HepG2 (cell line): ENCODE measurements around the gene TUBA4A. TPM values are rescaled to one million over a fixed set of nuclear protein-coding genes. Genes with fewer than 3 reads are reported as not detected.
A peak's percentile ranks its signal among the peaks of the same experiment; 100 is the strongest.

Experiments used
- AGO2 ChIP-seq: fragments of 200-400 bp; formaldehyde crosslinking; optimal IDR thresholded peaks from 2 replicates; pipeline ENCODE3; 2017; ENCODE audit warnings: mild to moderate bottlenecking, low read depth, low read length, moderate library complexity
- ASH2L ChIP-seq: fragments of 300-600, 200-600 bp; sonication (generic); IDR thresholded peaks from 2 replicates; pipeline ENCODE4 v1.7.0; 2017; ENCODE audit warnings: low read depth, mild to moderate bottlenecking, moderate library complexity, mixed read lengths, low read length; ENCODE audit not compliant: insufficient read length
- HINFP ChIP-seq: sonication (generic); formaldehyde crosslinking; IDR thresholded peaks from 2 replicates; pipeline ENCODE4 v1.4.0; 2020; ENCODE audit warnings: low read depth, mild to moderate bottlenecking, missing genetic modification reagents
- KMT2B ChIP-seq: IDR thresholded peaks from 2 replicates; pipeline ENCODE4 v1.6.1; 2016; ENCODE audit warnings: missing genetic modification reagents, missing compliant biosample characterization
- NR2F1 ChIP-seq, 2 experiments: fragments of 450-650 bp in 1 of 2; formaldehyde crosslinking in 1 of 2; IDR thresholded peaks; 2 replicates each; pipeline versions ENCODE4 v1.5.0 to v1.6.1; 2016 to 2020; ENCODE audit warnings: mild to moderate bottlenecking in 1 of 2, missing compliant biosample characterization in 1 of 2, missing genetic modification reagents in 1 of 2, moderate library complexity in 1 of 2
- PLRG1 ChIP-seq: fragments of 450-650 bp; conservative IDR thresholded peaks from 2 replicates; pipeline ENCODE4 v1.6.1; 2016
- PRMT3 ChIP-seq: sonication (generic); formaldehyde crosslinking; IDR thresholded peaks from 2 replicates; pipeline ENCODE4 v1.8.1; 2022; ENCODE audit warnings: low read depth, mild to moderate bottlenecking, moderate library complexity, missing genetic modification reagents, borderline replicate concordance
- SIN3A ChIP-seq: IDR thresholded peaks from 2 replicates; pipeline ENCODE4 v1.6.1; 2011; ENCODE audit warnings: low read depth, mild to moderate bottlenecking, control low read depth, low read length, borderline replicate concordance
- TEF ChIP-seq: sonication (generic); formaldehyde crosslinking; IDR thresholded peaks from 2 replicates; pipeline ENCODE4 v1.5.0; 2020; ENCODE audit warnings: missing genetic modification reagents
- ZIK1 ChIP-seq: sonication (generic); formaldehyde crosslinking; IDR thresholded peaks from 2 replicates; pipeline ENCODE4 v1.5.0; 2020; ENCODE audit warnings: mild to moderate bottlenecking, low read depth, missing genetic modification reagents, borderline replicate concordance
- ZNF253 ChIP-seq: sonication (generic); formaldehyde crosslinking; IDR thresholded peaks from 2 replicates; pipeline ENCODE4 v1.8.0; 2022; ENCODE audit warnings: mild to moderate bottlenecking, missing genetic modification reagents, borderline replicate concordance
- ZNF33B ChIP-seq: sonication (generic); formaldehyde crosslinking; IDR thresholded peaks from 2 replicates; pipeline ENCODE4 v1.5.1; 2020; ENCODE audit warnings: mild to moderate bottlenecking, missing genetic modification reagents
- ZNF598 ChIP-seq: sonication (generic); formaldehyde crosslinking; IDR thresholded peaks from 2 replicates; pipeline ENCODE4 v1.5.1; 2020; ENCODE audit warnings: mild to moderate bottlenecking, missing genetic modification reagents, borderline replicate concordance
- polyA plus RNA-seq, 8 experiments: library from polyadenylated mRNA; depleted of rRNA in 3 of 8; stranded (reverse) in 7 of 8; unstranded in 1 of 8; fragments of >200 nt; fragmentation: Illumina TruSeq in 4 of 8; extraction: Trizol in 4 of 8; gene quantifications; 2 replicates each; pipeline versions ENCODE4 v1.2.1 to v1.2.3, GENCODE V29; 2011 to 2016; ENCODE audit warnings: low read depth in 4 of 8, missing spikeins in 1 of 8, mixed read lengths in 1 of 8; ENCODE audit not compliant: insufficient read depth in 1 of 8
- total RNA-seq, 5 experiments: library from RNA; depleted of rRNA; stranded (reverse); fragments of >200 nt; fragmentation: Illumina TruSeq; extraction: Trizol; gene quantifications; 2 replicates each; pipeline ENCODE4 v1.2.3, GENCODE V29; 2016; ENCODE audit warnings: low read depth in 1 of 5
- TF ChIP-seq, protein P1 (sequence below): IDR thresholded peaks from 2 replicates; pipeline ENCODE4 v1.4.0; 2020; ENCODE audit warnings: mild to moderate bottlenecking, missing genetic modification reagents
- TF ChIP-seq, protein P2 (sequence below): sonication (generic); formaldehyde crosslinking; IDR thresholded peaks from 2 replicates; pipeline ENCODE4 v1.8.0; 2022; ENCODE audit warnings: missing genetic modification reagents, mild to moderate bottlenecking, moderate library complexity, borderline replicate concordance
- TF ChIP-seq, protein P3 (sequence below): IDR thresholded peaks from 2 replicates; pipeline ENCODE4 v1.6.1; 2016; ENCODE audit warnings: low read depth, borderline replicate concordance
- TF ChIP-seq, protein P4 (sequence below): sonication (generic); formaldehyde crosslinking; IDR thresholded peaks from 2 replicates; pipeline ENCODE4 v1.5.1; 2020; ENCODE audit warnings: mild to moderate bottlenecking, moderate library complexity, missing genetic modification reagents

The TUBA4A gene
- total and polyA plus RNA-seq, 2 of the 13 experiments (the other 11 are each of a cell fraction or from before 2014, with no cell fraction given), result 1.3 to 12.7 TPM

GRCh38 chr2:219207884-219208740 lies 45.6 kb downstream of the TUBA4A start (continued):
- peak; percentile 53 to 72; a peak in 3 of 4 replicates for TF ChIP-seq NR2F1 (CRISPR knock-in tag; IDR thresholded peaks at IDR 0.05)
- no peak for TF ChIP-seq TEF
- TF ChIP-seq, protein P1, sequence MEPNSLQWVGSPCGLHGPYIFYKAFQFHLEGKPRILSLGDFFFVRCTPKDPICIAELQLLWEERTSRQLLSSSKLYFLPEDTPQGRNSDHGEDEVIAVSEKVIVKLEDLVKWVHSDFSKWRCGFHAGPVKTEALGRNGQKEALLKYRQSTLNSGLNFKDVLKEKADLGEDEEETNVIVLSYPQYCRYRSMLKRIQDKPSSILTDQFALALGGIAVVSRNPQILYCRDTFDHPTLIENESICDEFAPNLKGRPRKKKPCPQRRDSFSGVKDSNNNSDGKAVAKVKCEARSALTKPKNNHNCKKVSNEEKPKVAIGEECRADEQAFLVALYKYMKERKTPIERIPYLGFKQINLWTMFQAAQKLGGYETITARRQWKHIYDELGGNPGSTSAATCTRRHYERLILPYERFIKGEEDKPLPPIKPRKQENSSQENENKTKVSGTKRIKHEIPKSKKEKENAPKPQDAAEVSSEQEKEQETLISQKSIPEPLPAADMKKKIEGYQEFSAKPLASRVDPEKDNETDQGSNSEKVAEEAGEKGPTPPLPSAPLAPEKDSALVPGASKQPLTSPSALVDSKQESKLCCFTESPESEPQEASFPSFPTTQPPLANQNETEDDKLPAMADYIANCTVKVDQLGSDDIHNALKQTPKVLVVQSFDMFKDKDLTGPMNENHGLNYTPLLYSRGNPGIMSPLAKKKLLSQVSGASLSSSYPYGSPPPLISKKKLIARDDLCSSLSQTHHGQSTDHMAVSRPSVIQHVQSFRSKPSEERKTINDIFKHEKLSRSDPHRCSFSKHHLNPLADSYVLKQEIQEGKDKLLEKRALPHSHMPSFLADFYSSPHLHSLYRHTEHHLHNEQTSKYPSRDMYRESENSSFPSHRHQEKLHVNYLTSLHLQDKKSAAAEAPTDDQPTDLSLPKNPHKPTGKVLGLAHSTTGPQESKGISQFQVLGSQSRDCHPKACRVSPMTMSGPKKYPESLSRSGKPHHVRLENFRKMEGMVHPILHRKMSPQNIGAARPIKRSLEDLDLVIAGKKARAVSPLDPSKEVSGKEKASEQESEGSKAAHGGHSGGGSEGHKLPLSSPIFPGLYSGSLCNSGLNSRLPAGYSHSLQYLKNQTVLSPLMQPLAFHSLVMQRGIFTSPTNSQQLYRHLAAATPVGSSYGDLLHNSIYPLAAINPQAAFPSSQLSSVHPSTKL (CRISPR knock-in tag), result peak; percentile 88
- TF ChIP-seq AGO2, result no peak
- TF ChIP-seq KMT2B (CRISPR knock-in tag), result peak; percentile 49; the same call in 1 of the 2 replicates
- no peak for TF ChIP-seq ZNF598 (CRISPR knock-in tag)
- TF ChIP-seq PRMT3, result no peak
- peak; percentile 95 for TF ChIP-seq ASH2L
- TF ChIP-seq, protein P2, sequence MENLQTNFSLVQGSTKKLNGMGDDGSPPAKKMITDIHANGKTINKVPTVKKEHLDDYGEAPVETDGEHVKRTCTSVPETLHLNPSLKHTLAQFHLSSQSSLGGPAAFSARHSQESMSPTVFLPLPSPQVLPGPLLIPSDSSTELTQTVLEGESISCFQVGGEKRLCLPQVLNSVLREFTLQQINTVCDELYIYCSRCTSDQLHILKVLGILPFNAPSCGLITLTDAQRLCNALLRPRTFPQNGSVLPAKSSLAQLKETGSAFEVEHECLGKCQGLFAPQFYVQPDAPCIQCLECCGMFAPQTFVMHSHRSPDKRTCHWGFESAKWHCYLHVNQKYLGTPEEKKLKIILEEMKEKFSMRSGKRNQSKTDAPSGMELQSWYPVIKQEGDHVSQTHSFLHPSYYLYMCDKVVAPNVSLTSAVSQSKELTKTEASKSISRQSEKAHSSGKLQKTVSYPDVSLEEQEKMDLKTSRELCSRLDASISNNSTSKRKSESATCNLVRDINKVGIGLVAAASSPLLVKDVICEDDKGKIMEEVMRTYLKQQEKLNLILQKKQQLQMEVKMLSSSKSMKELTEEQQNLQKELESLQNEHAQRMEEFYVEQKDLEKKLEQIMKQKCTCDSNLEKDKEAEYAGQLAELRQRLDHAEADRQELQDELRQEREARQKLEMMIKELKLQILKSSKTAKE (CRISPR knock-in tag), result peak; percentile 45; the same call in 1 of the 2 replicates
- peak; percentile 44; the same call in 1 of the 2 replicates for TF ChIP-seq SIN3A
- no peak for TF ChIP-seq HINFP (CRISPR knock-in tag)
- TF ChIP-seq, protein P3, sequence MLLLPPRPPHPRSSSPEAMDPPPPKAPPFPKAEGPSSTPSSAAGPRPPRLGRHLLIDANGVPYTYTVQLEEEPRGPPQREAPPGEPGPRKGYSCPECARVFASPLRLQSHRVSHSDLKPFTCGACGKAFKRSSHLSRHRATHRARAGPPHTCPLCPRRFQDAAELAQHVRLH (CRISPR knock-in tag), result peak; percentile 61; the same call in 1 of the 2 replicates
- TF ChIP-seq ZNF253 (CRISPR knock-in tag), result no peak
- TF ChIP-seq, protein P4, sequence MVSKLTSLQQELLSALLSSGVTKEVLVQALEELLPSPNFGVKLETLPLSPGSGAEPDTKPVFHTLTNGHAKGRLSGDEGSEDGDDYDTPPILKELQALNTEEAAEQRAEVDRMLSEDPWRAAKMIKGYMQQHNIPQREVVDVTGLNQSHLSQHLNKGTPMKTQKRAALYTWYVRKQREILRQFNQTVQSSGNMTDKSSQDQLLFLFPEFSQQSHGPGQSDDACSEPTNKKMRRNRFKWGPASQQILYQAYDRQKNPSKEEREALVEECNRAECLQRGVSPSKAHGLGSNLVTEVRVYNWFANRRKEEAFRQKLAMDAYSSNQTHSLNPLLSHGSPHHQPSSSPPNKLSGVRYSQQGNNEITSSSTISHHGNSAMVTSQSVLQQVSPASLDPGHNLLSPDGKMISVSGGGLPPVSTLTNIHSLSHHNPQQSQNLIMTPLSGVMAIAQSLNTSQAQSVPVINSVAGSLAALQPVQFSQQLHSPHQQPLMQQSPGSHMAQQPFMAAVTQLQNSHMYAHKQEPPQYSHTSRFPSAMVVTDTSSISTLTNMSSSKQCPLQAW (CRISPR knock-in tag), result peak; percentile 87
- TF ChIP-seq ZIK1 (CRISPR knock-in tag), result no peak; the same call in 1 of the 2 replicates
- no peak for TF ChIP-seq PLRG1
- TF ChIP-seq ZNF33B (CRISPR knock-in tag), result no peak
